D721Med (cell line): Measurements from ENCODE around the gene PPIL1.

ENCODE experiments used
- DNase-seq: peaks from one replicate; pipeline ENCODE4 v3.0.0; 2011; ENCODE audit warnings: low spot score; ENCODE audit not compliant: insufficient read length
- FAIRE-seq: peaks from 2 replicates; lab custom pipeline; 2011; peaks lifted over from hg19 to GRCh38; lab: Jason Lieb, UNC
- CTCF ChIP-seq: IDR thresholded peaks from 2 replicates; pipeline ENCODE4 v1.5.1; 2012; ENCODE audit warnings: mild to moderate bottlenecking, control low read depth; ENCODE audit not compliant: insufficient read depth; ENCODE audit errors: missing control alignments

The PPIL1 gene

GRCh38 chr6:36805917-36806316 is 68.7 kb downstream of the PPIL1 start:
- no peak for TF ChIP-seq CTCF
- DNase-seq (no peak), FAIRE-seq (no peak)

GRCh38 chr6:36805096-36805797 is 69.4 kb downstream of the PPIL1 start:
- peak; percentile 87 for DNase-seq
- no peak for TF ChIP-seq CTCF
- FAIRE-seq = no peak
